Thyroid gland (tissue), 4 donors: Measurements from ENCODE around the gene TIAL1.

Source experiments
- CTCF ChIP-seq, 6 experiments: fragments of 200-600 bp in 3 of 6; fragments of 450-650 bp in 3 of 6; sonication (generic) in 3 of 6; IDR thresholded peaks; one replicate each; pipeline ENCODE4 v1.5.1; 2016 to 2019; ENCODE audit warnings: antibody characterized with exemption in 6 of 6, mild to moderate bottlenecking in 2 of 6, inconsistent platforms in 1 of 6, moderate library complexity in 1 of 6
- POLR2A ChIP-seq, 2 donors: fragments of 450-650 bp; IDR thresholded peaks; one replicate each; pipeline ENCODE4 v1.6.1; 2017; ENCODE audit warnings: antibody characterized with exemption in 2 of 2, mild to moderate bottlenecking in 2 of 2, moderate library complexity in 1 of 2

- TF ChIP-seq POLR2A (IDR thresholded peaks at IDR 0.05) (no peak), CTCF (IDR thresholded peaks at IDR 0.05) (peak in 2 of 6 experiments; percentile 20 to 31)
These were observed 5.7 kb upstream of the TIAL1 start for GRCh38 chr10:119602241-119603095.
